Measurements from ENCODE around the gene RNF213.

Gene RNF213

DNA sequence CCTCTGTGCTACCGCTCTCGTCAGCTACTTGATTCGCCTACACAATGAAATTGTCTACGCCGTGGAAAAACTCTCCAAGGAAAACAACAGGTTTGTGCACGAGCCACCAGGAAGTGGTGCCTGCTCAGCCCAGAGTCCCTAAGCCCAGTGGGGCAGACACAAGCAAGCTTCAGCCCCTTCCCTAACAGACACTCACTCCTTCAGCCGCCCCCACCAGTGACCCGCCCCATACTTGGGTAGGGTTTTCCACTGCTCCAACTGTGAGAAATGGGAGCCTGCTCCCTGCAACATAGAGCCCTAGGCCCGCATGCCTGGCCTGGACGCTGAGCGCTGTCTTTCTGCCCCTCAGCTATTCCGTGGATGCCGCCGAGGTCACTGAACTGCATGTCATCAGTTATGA lies 125.7 kb downstream of the RNF213 start:
- no peak for TF ChIP-seq MYC (IDR thresholded peaks at IDR 0.05; ENCODE audit: low read depth, low read length)
- no peak for TF ChIP-seq POLR2A (IDR thresholded peaks at IDR 0.05; ENCODE audit: extremely low read depth, insufficient read length)
- TF ChIP-seq, protein P1, sequence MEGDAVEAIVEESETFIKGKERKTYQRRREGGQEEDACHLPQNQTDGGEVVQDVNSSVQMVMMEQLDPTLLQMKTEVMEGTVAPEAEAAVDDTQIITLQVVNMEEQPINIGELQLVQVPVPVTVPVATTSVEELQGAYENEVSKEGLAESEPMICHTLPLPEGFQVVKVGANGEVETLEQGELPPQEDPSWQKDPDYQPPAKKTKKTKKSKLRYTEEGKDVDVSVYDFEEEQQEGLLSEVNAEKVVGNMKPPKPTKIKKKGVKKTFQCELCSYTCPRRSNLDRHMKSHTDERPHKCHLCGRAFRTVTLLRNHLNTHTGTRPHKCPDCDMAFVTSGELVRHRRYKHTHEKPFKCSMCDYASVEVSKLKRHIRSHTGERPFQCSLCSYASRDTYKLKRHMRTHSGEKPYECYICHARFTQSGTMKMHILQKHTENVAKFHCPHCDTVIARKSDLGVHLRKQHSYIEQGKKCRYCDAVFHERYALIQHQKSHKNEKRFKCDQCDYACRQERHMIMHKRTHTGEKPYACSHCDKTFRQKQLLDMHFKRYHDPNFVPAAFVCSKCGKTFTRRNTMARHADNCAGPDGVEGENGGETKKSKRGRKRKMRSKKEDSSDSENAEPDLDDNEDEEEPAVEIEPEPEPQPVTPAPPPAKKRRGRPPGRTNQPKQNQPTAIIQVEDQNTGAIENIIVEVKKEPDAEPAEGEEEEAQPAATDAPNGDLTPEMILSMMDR (IDR thresholded peaks at IDR 0.05; ENCODE audit: low read depth, low read length): no peak
- no peak for DNase-seq (ENCODE audit: low read depth)
- no peak overlapping the region for H3K4me3 ChIP-seq (ENCODE audit: low read depth, low read length)

- DNase-seq (ENCODE audit: low read depth): no peak
- no peak for TF ChIP-seq MAX (IDR thresholded peaks at IDR 0.05; ENCODE audit: low read depth, low read length)
- TF ChIP-seq POLR2A (IDR thresholded peaks at IDR 0.05; ENCODE audit: extremely low read depth, insufficient read length): no peak
- TF ChIP-seq, protein P1 (IDR thresholded peaks at IDR 0.05; ENCODE audit: low read depth, low read length): no peak
- no peak for TF ChIP-seq MYC (IDR thresholded peaks at IDR 0.05; ENCODE audit: low read depth, low read length)
- no peak overlapping the region for H3K4me3 ChIP-seq (ENCODE audit: low read depth, low read length)
Measured at GRCh38 chr17:80387071-80387470, 126.4 kb downstream of the RNF213 start.

- TF ChIP-seq MAX (IDR thresholded peaks at IDR 0.05; ENCODE audit: low read depth, low read length) (no peak), MYC (IDR thresholded peaks at IDR 0.05; ENCODE audit: low read depth, low read length) (no peak)
- TF ChIP-seq, protein P1 (IDR thresholded peaks at IDR 0.05; ENCODE audit: low read depth, low read length): no peak
- DNase-seq (ENCODE audit: low read depth): no peak
- no peak overlapping the region for H3K4me3 ChIP-seq (ENCODE audit: low read depth, low read length)
Measured at GRCh38 chr17:80388175-80388574, 127.5 kb downstream of the RNF213 start.

DNA sequence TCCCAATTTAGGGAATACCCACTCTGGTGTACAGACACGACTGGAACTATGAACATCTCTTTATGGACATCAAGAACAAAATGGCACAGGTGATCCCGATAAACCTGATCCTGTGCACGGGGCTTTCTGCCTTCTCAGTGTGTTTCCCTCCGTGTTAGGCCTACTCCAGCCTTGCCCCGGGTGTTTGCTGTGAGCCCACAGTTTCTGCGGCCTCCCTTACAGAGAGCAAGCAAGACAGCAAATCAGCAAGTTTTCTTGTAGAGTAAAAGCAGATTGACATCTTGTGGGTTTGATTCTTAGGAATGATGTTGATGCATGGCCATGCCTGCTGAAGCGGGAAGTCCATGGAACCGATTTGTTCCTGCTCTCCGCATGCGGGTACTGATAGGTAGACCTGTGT lies 127.9 kb downstream of the RNF213 start:
- DNase-seq (ENCODE audit: low read depth): no peak
- no peak overlapping the region for H3K4me3 ChIP-seq (ENCODE audit: low read depth, low read length)
- TF ChIP-seq MYC (IDR thresholded peaks at IDR 0.05; ENCODE audit: low read depth, low read length) (no peak), POLR2A (IDR thresholded peaks at IDR 0.05; ENCODE audit: extremely low read depth, insufficient read length) (no peak), MAX (IDR thresholded peaks at IDR 0.05; ENCODE audit: low read depth, low read length) (no peak)
- TF ChIP-seq, protein P1 (IDR thresholded peaks at IDR 0.05; ENCODE audit: low read depth, low read length): no peak

GRCh38 chr17:80389011-80389995 lies 128.7 kb downstream of the RNF213 start:
- no peak overlapping the region for H3K4me3 ChIP-seq (ENCODE audit: low read depth, low read length)
- TF ChIP-seq MYC (IDR thresholded peaks at IDR 0.05; ENCODE audit: low read depth, low read length): no peak
- no peak for TF ChIP-seq POLR2A (IDR thresholded peaks at IDR 0.05; ENCODE audit: extremely low read depth, insufficient read length)
- TF ChIP-seq MAX (IDR thresholded peaks at IDR 0.05; ENCODE audit: low read depth, low read length): no peak
- no peak for DNase-seq (ENCODE audit: low read depth)

DNA sequence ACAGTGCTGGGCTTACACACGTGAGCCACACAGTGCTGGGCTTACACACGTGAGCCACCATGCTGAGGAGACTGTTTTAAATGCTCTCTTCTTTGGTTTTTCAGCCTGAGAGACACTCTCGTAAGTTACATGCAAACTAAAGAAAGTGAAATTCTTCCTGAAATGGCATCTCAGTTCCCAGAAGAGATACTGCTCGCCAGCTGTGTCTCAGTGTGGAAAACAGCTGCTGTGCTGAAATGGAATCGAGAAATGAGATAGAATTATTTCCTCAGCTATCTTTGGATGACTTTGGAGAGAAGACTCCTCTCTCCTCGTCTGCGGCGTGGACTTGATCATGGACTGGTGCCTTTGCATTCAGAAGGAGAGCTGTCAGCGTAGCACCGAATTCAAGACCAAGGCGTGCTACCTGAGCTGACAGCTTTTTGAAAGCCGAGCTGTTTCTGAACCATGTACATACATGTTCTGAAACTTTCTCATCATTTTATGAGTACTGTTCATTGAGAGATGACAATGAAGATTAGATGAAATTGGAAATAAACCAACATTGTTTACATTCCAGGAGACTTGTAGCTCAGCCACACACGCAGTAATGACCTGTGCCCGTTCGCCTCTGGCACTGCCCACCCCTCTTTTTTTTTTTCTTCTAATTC lies 132.7 kb downstream of the RNF213 start:
- TF ChIP-seq, protein P1 (IDR thresholded peaks at IDR 0.05; ENCODE audit: low read depth, low read length): no peak
- no peak for TF ChIP-seq MAX (IDR thresholded peaks at IDR 0.05; ENCODE audit: low read depth, low read length)
- no peak for TF ChIP-seq MYC (IDR thresholded peaks at IDR 0.05; ENCODE audit: low read depth, low read length)
- TF ChIP-seq POLR2A (IDR thresholded peaks at IDR 0.05; ENCODE audit: extremely low read depth, insufficient read length): no peak
- H3K4me3 ChIP-seq (ENCODE audit: low read depth, low read length): no peak overlapping the region
- no peak for DNase-seq (ENCODE audit: low read depth)

Data from NB4 (cell line).